CD4-positive, alpha-beta T cell treated with Interleukin-4 for 4 hours (primary cell): ENCODE results near the gene NOS1AP.

Experiments used
- DNase-seq: peaks from one replicate; pipeline ENCODE4 v3.0.0-alpha.2; 2020

The NOS1AP gene

GRCh38 chr1:162373541-162374260 lies 304.2 kb downstream of the NOS1AP start:
- DNase-seq = no peak

GRCh38 chr1:162374406-162374805 lies 304.9 kb downstream of the NOS1AP start:
- DNase-seq = no peak

GRCh38 chr1:162375463-162375862 lies 306.0 kb downstream of the NOS1AP start:
- DNase-seq = no peak

DNA sequence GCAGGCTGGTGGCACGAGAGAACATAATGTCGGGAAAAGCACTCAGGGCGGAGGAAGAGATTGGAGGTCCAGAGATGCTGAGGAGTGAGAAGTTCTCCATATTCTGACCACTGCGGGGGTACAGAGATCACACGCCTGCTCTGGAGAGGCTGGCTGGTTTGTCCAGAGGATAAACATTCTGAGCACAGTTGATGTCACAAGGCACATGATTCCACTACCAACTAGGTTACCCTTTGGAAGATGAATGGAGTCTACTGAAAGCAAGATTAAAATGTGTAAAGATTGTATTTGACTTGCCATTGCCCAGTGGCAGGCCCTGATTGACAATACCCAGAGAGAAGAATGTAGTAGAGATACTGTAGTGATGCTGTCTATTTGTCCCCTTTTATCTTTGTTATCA lies 307.2 kb downstream of the NOS1AP start, which contains the start of gene SPATA46:
Gene SPATA46 (minus strand): TSS at position 164 of the 400 bp plus-strand sequence. CDS start 64 bp downstream, at position 100.
- no peak for DNase-seq

GRCh38 chr1:162380061-162380846 lies 310.8 kb downstream of the NOS1AP start:
- DNase-seq = no peak

GRCh38 chr1:162381383-162381782 lies 311.9 kb downstream of the NOS1AP start, which contains the start of gene C1orf226:
C1orf226 (plus strand) TSS chr1:162381728; CDS start chr1:162381902, 174 bp downstream.
- DNase-seq = no peak

- DNase-seq = no peak
Measured at GRCh38 chr1:162381941-162382750, 312.7 kb downstream of the NOS1AP start.

- no peak for DNase-seq
Measured at GRCh38 chr1:162383091-162383490, 313.6 kb downstream of the NOS1AP start.

DNA sequence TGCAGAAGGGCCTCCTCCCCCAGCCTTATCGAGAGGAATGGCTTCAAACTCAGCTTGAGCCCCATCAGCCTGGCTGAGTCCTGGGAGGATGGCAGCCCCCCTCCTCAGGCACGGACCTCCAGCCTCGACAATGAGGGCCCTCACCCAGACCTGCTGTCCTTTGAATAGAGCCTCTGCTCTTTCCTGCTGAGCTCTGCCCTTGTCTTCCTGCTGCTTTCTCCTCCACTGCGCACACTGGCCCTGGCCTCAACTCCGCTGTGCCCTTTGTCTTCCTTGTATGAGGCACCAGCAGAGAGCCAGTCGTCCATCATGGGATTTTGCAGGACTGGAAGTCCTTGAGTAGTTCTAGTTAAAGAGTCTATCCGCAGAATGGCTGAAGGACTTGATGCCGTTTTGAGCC lies 314.0 kb downstream of the NOS1AP start:
- no peak for DNase-seq

GRCh38 chr1:162384116-162384515 lies 314.6 kb downstream of the NOS1AP start:
- no peak for DNase-seq

DNA sequence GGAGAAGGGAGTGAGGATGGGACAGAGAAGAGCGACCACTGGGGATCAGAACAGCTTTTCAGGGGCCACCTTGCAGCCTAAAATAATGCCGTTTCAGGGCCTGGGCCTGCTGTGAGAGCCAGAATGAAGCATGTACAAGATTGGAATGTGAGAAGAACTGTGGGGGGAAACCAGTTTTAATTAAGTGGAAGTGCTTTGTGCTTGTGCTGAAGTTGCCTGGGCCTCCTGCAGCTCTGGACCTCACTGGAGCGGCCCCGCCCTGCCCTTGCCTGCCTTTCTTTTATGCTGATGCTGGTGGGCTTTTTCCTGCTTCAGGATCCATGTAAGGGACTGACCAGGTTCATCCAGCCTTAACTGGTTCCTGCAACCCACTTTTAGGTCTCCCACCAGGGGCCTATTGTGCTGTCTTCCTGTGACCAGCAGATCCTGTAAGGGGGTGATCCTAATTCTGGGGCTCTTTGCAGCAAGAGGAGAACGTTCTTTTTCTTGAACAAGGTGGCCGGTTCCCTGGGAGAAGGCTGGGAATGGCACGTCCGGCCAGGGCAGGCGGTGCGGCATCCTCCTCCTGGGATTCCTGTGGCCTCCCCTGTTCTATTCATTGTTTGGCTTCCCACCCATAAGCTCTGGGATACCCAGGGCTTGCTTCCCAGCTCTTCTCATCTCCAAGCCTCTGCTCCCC lies 315.2 kb downstream of the NOS1AP start:
- DNase-seq = no peak

- DNase-seq = no peak
Measured at GRCh38 chr1:162385280-162385623, 315.8 kb downstream of the NOS1AP start.

DNA sequence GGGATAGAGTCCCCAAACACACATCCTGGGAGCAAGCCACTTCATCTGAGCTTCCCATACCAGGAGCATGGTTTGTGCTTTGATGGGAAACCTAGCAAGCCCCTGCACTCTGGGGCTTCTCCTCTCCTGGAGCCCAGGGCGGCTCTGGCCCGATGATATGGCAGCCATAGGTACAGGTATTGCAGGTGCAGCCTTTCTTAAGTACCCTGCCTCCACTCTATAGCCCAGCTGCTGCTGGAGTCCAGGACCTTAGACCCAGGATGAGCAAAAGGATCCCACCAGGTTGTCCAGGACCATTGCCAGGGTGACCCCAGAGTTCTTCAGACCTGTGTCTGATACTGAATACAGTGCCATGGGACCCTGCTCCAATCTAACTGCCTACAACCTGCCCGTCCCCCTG lies 316.2 kb downstream of the NOS1AP start:
- DNase-seq = no peak

- no peak for DNase-seq
Measured at GRCh38 chr1:162386292-162387225, 317.1 kb downstream of the NOS1AP start.

- no peak for DNase-seq
Measured at GRCh38 chr1:162387226-162388082, 318.0 kb downstream of the NOS1AP start.

DNA sequence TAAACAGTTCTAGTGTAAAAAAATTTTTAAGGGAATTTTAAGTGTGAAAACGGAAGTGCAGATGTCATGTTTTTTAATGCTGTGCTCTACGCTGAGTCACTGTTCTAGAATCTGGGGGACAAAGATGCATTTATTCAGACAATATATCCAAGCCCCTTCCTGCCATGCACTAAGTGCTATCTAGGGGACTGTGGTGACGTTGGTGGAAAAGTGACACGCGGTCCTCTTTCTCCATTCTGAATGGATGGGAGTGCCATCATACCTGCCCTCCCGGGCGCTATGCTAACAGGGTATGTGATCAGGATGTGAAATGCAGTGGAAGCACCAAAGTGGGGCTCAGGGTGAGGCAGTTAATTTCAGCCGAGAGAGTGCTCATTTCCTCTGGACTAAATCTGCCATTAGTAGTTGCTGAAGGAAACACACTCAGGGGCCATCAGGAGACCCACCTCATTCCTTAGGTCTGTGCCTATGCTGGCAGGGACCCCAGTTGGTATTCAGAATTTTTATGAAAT lies 318.6 kb downstream of the NOS1AP start:
- no peak for DNase-seq

GRCh38 chr1:162388615-162389014 lies 319.1 kb downstream of the NOS1AP start:
- DNase-seq = no peak

- DNase-seq = no peak
Measured at GRCh38 chr1:162389021-162389818, 319.7 kb downstream of the NOS1AP start.

DNA sequence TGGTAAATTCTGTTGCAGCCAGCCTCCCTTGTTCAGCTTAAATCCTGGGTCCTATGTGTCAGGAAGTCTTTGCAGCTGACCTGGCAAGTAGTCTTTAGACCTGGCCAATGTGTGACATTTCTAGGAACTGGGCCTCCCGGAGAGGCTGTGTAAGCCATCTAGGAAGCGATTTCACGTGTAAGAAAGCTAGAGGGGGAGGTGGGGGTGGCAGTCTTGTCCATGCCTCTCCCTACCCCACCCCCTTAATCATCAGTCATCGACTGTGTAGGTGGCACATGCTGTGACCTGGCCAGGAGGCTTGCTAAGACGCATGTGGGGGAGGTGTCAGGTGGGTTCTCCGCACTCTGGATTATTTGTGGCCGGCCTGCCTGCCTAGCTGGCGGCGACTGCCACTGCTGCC lies 320.5 kb downstream of the NOS1AP start:
- no peak for DNase-seq
